PC-3 (cell line): ENCODE data around the gene TDRD1.

Experiments
- CTCF ChIP-seq: fragments of 300-600 bp; sonication (generic); conservative IDR thresholded peaks from 2 replicates; pipeline ENCODE4 v1.5.1; 2017; ENCODE audit warnings: antibody characterized with exemption, low read depth, mild to moderate bottlenecking, low read length
- EZH2 ChIP-seq: fragments of 300-600 bp; sonication (generic); IDR thresholded peaks from one replicate; pipeline ENCODE4 v1.6.1; 2017; ENCODE audit warnings: antibody characterized with exemption, mild to moderate bottlenecking, low read length; ENCODE audit not compliant: unreplicated experiment
- EZH2phosphoT487 ChIP-seq: fragments of 300-600 bp; sonication (generic); IDR thresholded peaks from 2 replicates; pipeline ENCODE4 v1.6.1; 2018; ENCODE audit warnings: mild to moderate bottlenecking, antibody characterized with exemption, low read length, borderline replicate concordance

- TF ChIP-seq CTCF (no peak), EZH2phosphoT487 (no peak), EZH2 (no peak)
Measured at GRCh38 chr10:114228156-114228555, 49.0 kb downstream of the TDRD1 start.
